ENCODE data around the gene TTC34.

The TTC34 gene

DNA sequence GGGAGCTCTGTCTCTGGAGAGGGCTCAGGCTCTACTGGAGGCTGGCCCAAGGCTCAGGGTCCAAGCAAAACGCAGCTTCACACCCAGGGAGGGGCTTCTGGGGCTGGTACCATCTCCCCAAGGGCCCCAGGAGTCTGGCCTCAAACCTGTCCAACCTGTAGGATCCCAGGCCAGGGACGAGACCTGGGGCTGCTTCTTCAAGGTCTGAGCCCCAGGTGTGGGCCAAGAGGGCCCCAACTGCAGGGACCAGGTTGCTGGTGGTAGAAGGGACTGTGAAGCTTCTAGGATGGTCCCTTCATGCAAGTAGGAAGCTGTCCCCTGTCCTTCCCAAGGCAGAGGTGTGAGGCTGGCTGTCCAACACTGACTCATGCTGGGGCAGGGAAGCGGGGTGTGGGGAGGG, 160.9 kb downstream of the TTC34 start:
- TF ChIP-seq, protein P1, sequence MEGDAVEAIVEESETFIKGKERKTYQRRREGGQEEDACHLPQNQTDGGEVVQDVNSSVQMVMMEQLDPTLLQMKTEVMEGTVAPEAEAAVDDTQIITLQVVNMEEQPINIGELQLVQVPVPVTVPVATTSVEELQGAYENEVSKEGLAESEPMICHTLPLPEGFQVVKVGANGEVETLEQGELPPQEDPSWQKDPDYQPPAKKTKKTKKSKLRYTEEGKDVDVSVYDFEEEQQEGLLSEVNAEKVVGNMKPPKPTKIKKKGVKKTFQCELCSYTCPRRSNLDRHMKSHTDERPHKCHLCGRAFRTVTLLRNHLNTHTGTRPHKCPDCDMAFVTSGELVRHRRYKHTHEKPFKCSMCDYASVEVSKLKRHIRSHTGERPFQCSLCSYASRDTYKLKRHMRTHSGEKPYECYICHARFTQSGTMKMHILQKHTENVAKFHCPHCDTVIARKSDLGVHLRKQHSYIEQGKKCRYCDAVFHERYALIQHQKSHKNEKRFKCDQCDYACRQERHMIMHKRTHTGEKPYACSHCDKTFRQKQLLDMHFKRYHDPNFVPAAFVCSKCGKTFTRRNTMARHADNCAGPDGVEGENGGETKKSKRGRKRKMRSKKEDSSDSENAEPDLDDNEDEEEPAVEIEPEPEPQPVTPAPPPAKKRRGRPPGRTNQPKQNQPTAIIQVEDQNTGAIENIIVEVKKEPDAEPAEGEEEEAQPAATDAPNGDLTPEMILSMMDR (IDR thresholded peaks at IDR 0.05), result no peak
- Histone ChIP-seq H3K27ac (no peak overlapping the region), H3K9me3 (peaks cover 13% of the 10 kb centered on the region), H3K4me3 (ENCODE audit: low read depth in 1 of 2, low read length in 1 of 2) (no peak overlapping the region), H3K36me3 (no peaks in the 10 kb centered on the region), H3K4me1 (ENCODE audit: control insufficient read depth in 1 of 2, insufficient read depth in 1 of 2, low read depth in 1 of 2, low read length in 1 of 2) (peaks cover 7 to 15% of the 10 kb centered on the region in 2 experiments), H3K27me3 (peaks cover 25% of the 10 kb centered on the region)

DNA sequence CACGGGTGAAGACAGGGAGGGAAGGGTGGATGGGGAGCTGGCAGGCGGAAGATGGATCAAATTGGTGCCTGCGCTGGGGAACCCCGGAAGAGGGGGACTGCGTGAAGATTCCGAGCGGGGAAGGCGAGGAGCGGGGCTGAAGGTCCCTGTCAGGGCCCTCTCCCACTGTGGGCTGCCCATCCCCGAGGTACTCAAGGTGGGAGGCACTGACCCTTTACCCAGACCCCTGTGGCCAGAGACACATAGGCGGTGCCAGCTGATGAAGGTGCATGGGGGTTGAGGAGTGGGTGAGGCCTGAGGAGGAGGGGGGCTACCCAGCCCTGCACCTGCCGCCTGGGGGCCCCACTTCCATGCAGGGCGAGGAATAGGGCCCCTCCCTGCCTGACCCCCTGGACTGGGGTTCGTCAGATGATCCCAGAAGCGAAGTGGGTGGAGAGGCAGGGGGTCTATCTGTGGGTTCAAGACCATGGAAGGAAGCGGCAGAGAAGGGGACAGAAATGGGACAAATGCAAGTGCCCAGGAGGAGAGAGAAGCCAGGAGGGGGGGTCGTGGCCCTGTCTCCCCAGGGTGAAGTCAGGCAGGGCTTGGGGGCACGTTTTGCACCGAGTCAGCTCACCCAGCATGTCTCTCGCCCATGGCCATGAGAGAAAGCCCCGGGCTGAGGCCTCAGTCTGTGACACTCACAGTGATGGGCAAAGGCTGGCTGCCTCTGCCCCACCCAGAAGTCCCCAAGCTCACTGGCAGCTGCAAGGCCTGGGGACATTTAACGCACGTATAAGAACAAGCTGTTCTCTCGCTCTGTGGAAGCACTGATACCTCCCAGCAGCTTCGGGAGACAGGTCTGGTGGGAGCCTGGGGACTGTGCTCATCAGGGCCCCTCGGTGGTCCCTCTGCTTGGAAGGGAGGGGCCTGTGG, 161.6 kb downstream of the TTC34 start:
- Histone ChIP-seq H3K4me1 (ENCODE audit: control insufficient read depth in 1 of 2, insufficient read depth in 1 of 2, low read depth in 1 of 2, low read length in 1 of 2) (peaks cover 7 to 15% of the 10 kb centered on the region in 2 experiments), H3K9me3 (peaks cover 13% of the 10 kb centered on the region), H3K36me3 (no peaks in the 10 kb centered on the region), H3K27ac (no peak overlapping the region), H3K27me3 (peaks cover 25% of the 10 kb centered on the region), H3K4me3 (ENCODE audit: low read depth in 1 of 2, low read length in 1 of 2) (no peak overlapping the region)
- TF ChIP-seq, protein P1 (IDR thresholded peaks at IDR 0.05), result no peak

DNA sequence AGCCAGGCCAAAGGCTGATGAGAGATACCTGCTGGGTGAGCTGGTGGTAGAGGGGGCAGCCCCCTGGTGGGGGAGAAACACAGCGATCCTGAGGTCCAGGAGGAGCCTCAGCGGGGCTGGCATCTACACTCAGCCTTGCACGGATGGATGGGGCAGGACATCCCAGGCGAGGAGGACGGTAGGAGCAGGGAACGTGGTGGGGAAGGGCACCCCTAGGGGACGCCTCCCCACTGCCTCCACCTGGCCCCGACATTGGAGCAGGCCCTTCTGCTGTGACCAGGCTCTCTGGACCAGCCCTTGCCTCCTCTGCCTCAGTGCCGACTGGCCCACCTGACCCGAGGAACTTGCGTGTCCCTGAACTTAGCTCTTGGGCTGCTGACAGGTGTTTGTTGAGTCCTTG, 162.3 kb downstream of the TTC34 start:
- TF ChIP-seq, protein P1 (IDR thresholded peaks at IDR 0.05), result no peak

DNA sequence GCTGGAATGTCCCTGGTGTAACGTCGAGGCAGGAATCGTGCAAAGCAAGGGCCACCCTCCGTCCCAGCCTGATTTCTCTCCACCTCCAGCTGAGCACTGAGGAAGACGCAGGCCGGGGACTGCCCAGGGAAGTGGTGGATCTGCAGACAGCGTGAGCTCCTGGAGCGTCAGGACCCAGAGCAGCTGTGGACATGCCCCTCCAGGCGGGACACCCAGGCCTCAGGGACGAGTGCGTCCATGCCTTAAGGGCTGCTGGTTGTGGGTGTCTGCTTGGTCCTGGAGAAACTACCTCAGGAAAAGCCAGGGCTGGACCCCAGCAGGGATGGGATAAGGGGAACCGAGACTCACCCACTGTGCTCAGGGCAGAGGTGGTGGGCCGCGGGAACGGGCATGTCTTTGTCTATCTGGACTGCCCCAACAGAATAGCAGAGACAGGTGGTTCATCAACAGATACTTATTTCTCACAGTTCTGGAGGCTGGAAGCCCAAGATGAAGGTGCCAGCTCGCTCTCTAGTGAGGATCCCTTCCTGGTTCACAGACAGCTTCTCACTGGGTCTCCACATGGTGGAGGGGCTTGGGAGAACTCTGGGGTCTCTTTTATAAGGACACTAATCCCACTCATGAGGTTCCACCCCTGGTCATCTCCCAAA, 162.9 kb downstream of the TTC34 start:
- Histone ChIP-seq H3K9me3 (peaks cover 13% of the 10 kb centered on the region), H3K4me3 (ENCODE audit: low read depth in 1 of 2, low read length in 1 of 2) (no peak overlapping the region), H3K36me3 (no peaks in the 10 kb centered on the region), H3K4me1 (ENCODE audit: control insufficient read depth in 1 of 2, insufficient read depth in 1 of 2, low read depth in 1 of 2, low read length in 1 of 2) (peaks cover 7 to 13% of the 10 kb centered on the region in 2 experiments), H3K27ac (no peak overlapping the region), H3K27me3 (peaks cover 13% of the 10 kb centered on the region)
- TF ChIP-seq, protein P1 (IDR thresholded peaks at IDR 0.05), result no peak

More for the DNA sequence above, 162.3 kb downstream of the TTC34 start:
- peaks cover 7 to 15% of the 10 kb centered on the region in 2 experiments for H3K4me1 ChIP-seq (ENCODE audit: control insufficient read depth in 1 of 2, insufficient read depth in 1 of 2, low read depth in 1 of 2, low read length in 1 of 2)
- H3K27ac ChIP-seq, result no peak overlapping the region
- no peaks in the 10 kb centered on the region for H3K36me3 ChIP-seq
- H3K4me3 ChIP-seq (ENCODE audit: low read depth in 1 of 2, low read length in 1 of 2), result no peak overlapping the region
- H3K27me3 ChIP-seq, result peaks cover 19% of the 10 kb centered on the region
- peaks cover 13% of the 10 kb centered on the region for H3K9me3 ChIP-seq

DNA sequence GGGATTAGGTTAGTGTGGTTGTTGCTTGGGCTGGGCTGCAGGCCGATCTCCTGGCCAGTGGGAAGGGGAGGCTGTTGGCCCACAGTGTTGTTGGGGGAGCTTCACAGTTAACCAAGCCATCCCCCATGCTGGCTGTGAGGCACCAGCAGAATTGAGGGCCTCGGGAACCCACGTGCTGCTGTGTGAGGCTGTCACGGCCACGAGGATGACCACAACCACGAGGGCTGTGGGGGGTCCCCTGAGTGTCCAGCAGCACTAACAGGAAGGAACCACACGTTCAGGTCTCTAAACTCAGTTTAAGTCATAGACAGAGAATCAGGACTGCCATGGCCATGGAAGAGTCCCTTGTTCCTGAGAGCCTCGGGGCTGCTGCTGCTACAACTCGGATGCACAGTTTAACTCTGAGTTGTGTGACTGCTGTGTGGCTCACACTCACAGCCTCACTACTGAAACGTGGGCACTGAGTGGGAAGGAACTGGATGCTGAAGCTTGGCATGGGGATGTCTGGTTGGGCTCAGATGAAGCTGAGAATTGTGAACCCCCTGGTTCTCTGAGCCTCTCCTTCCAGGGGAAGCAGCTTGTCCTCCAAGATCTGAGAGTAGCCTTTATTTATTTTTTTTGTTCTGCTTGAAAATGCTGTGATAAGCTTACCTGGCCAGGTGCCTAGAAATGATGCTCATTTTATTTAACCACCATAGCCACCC, 163.9 kb downstream of the TTC34 start:
- Histone ChIP-seq H3K27ac (no peak overlapping the region), H3K36me3 (no peaks in the 10 kb centered on the region), H3K4me3 (ENCODE audit: low read depth in 1 of 2, low read length in 1 of 2) (no peak overlapping the region), H3K9me3 (peaks cover 13% of the 10 kb centered on the region), H3K4me1 (ENCODE audit: control insufficient read depth in 1 of 2, insufficient read depth in 1 of 2, low read depth in 1 of 2, low read length in 1 of 2) (peaks cover 7 to 8% of the 10 kb centered on the region in 2 experiments), H3K27me3 (peaks cover 9% of the 10 kb centered on the region)
- TF ChIP-seq, protein P1 (IDR thresholded peaks at IDR 0.05), result no peak

Data from neutrophil (primary cell).